GM12874 (cell line): ENCODE data around the gene TMEM117.

Experiments used
- TF ChIP-seq, protein P1 (sequence below): IDR thresholded peaks from 2 replicates; pipeline ENCODE4 v1.5.1; 2011; ENCODE audit warnings: low read depth, mild to moderate bottlenecking, control low read depth, low read length, moderate library complexity; ENCODE audit not compliant: insufficient read depth

TMEM117 gene

DNA sequence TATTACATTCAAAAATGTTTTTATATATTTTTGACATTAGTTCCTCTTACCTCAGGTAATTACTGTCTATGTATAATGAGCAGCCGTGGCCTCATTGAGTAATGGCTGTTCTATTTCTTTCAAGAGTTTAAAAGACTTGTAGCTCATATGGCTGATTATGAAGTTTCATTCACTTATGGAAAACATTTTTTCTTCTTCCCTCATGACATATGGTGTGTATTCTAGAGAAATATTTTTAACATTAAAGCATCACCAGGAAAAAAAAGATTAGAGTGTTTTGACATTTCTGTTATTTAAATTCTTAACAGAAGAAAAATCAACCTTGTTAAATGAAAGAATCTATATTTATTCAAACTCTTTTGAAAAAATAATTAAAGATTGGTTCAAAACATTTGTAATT is 422.4 kb downstream of the TMEM117 start:
- TF ChIP-seq, protein P1, sequence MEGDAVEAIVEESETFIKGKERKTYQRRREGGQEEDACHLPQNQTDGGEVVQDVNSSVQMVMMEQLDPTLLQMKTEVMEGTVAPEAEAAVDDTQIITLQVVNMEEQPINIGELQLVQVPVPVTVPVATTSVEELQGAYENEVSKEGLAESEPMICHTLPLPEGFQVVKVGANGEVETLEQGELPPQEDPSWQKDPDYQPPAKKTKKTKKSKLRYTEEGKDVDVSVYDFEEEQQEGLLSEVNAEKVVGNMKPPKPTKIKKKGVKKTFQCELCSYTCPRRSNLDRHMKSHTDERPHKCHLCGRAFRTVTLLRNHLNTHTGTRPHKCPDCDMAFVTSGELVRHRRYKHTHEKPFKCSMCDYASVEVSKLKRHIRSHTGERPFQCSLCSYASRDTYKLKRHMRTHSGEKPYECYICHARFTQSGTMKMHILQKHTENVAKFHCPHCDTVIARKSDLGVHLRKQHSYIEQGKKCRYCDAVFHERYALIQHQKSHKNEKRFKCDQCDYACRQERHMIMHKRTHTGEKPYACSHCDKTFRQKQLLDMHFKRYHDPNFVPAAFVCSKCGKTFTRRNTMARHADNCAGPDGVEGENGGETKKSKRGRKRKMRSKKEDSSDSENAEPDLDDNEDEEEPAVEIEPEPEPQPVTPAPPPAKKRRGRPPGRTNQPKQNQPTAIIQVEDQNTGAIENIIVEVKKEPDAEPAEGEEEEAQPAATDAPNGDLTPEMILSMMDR: no peak

DNA sequence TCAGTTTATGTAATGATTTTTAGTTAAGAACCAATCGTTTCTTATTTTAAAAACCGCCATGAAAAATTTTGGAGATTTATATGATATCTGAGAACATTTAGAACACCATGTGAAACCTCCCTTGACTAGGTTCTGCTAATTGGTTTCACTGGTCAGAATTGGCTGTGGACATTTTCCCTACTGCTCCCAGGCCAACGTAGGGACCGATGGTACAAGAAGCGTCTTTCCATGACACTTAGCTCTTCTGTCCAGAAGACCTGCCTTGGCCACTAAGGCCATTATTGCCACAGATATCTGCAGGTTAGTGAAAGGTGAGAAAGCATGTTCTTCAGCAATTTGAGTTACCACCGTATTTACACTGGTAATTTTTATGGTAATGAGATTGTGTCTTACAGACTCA is 424.0 kb downstream of the TMEM117 start:
- TF ChIP-seq, protein P1: no peak

DNA sequence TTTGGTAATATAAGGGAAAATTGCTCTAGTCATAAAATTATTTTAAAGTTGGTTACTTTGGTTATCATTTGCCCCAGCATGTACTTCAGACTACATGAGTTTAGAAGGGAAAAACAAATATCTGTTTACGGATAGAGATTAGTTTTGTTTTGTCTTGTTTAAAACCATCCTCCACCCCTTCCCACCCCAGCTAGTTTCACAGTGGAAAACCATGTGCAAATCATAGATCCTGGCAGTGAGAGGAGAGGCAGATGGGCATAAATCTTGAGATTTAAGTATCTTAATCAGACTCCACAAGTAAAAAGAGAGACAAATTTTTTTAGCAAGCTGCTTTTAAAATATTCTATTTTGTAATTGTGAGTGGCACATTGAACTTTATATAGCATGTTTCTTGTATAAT is 424.7 kb downstream of the TMEM117 start:
- TF ChIP-seq, protein P1: no peak

DNA sequence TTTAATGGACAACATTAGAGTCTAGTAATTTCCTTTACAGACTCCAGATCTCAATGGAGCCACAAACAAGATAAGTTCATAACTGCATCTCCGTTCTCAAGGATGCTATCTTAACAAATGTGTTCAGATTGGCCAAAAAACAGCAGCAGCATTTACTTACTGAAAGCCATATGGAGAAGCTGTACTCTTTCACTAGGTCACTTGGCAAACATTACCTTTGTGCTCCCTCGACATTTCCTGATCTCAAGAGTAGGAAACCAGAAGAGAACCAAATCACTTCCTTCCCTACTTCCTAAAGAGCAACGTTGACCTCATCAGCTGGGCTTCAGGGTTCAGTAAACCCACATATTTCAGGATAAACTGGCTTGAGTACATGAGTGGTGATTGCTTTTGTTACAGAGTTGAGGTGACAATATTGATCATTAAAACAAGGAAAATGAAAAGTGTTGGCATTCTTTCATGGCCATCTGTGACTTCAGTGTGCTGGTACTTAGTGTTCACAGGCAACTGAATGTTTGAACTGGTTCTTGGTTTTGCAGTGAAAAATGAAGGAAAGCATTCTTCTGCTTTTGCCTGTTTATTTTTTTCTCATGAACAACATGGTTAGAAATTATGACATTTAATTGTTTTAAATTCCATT is 449.6 kb downstream of the TMEM117 start:
- TF ChIP-seq, protein P1: no peak

DNA sequence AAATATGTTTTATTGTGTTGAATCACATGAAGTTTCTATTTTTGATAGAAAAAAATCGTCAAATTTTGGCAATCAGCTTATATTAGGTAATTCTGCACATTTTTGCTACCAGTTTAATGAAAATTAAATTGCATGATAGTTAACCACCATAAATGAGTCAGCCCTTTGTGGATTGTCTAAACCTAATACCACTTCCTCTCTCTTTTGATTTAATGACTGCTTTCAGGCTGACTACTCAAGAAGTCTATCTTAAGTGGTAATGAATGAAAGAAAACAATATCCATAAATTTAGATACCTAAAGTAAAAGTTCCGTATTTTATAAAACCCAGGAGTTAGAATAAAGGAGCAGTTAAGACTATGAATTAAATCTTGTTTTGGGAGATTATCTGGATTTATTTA is 450.5 kb downstream of the TMEM117 start:
- TF ChIP-seq, protein P1: no peak

DNA sequence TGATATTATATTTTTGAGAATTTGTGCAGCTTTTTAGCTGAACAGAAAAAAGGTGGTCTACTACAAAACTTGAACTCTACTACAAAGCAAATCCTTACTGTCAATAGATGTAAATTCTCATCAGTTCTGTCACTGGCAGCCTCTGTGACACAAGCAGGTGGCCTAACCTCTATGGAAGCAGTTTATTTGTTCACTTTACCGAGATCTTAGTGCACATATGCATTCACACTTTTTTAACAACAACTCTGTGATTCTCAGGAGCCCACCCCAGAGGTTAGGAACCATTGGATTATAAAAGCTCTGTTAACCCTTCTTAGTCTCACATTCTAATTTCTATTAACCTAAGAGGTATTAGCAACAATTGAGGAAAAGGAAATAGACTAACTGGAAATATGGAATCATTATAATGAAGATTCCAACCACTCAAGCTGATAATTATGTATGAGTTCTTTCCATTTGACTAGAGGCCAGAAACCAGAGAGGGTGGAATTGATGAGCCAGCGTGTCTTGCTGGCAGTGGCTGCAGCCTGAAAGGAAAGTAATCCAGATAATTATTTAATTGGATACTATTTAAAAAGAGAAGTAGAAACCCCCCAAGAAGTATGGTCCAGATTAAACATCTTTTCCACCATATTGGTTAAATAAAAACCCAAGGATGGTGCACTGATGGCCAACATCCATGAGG is 451.1 kb downstream of the TMEM117 start:
- TF ChIP-seq, protein P1: no peak

DNA sequence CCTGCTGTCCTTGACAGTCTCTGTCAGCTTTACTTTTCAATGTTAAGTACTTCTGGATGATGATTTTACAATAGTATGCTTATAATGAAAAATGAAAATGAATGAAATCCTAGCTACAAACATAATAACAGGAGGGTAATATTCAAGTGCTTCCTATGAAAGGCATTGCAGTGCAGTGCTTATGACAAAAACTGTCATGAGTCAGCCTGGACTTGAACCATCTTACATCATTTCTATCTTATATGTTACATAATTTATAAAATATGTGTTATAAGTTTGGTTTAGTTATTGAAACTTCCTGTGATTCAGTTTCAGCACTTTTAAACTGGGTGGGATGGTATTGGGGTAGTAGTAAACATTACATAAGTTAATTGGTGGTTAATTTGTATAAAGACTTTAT is 451.7 kb downstream of the TMEM117 start:
- TF ChIP-seq, protein P1: no peak
